GM12878 (cell line): Measurements from ENCODE around the gene NPR1. TPM values are rescaled to one million over a fixed set of nuclear protein-coding genes. Genes with fewer than 3 reads are reported as not detected.

ENCODE experiments used
- CBX5 ChIP-seq: sonication (generic); IDR thresholded peaks from 2 replicates; pipeline ENCODE4 v1.6.1; 2016; ENCODE audit warnings: low read depth, moderate library complexity, mild to moderate bottlenecking, inconsistent platforms
- CEBPZ ChIP-seq: fragments of 150-350 bp; IDR thresholded peaks from 2 replicates; pipeline ENCODE4 v1.6.1; 2016; ENCODE audit warnings: low read depth, low read length
- ETV6 ChIP-seq, 2 experiments: fragments of 450-650 bp in 1 of 2; IDR thresholded peaks in 1 of 2; conservative IDR thresholded peaks in 1 of 2; 2 replicates each; pipeline ENCODE4 v1.6.1; 2014; ENCODE audit warnings: antibody characterized with exemption in 1 of 2, borderline replicate concordance in 1 of 2, low read depth in 1 of 2, mild to moderate bottlenecking in 1 of 2, moderate library complexity in 1 of 2
- GABPA ChIP-seq: IDR thresholded peaks from 2 replicates; pipeline ENCODE4 v1.6.1; 2014; ENCODE audit warnings: antibody characterized with exemption, low read depth, mild to moderate bottlenecking, inconsistent platforms
- KAT2A ChIP-seq: conservative IDR thresholded peaks from 2 replicates; pipeline ENCODE4 v1.6.1; 2011; ENCODE audit warnings: low read depth, low read length; ENCODE audit not compliant: control insufficient read depth
- MYB ChIP-seq: fragments of 150-350 bp; IDR thresholded peaks from 2 replicates; pipeline ENCODE4 v1.6.1; 2014; ENCODE audit warnings: mild to moderate bottlenecking, low read depth, low read length, borderline replicate concordance
- MYC ChIP-seq: IDR thresholded peaks from 2 replicates; pipeline ENCODE4 v1.6.1; 2011; ENCODE audit warnings: mild to moderate bottlenecking, low read length, moderate library complexity, inconsistent platforms; ENCODE audit not compliant: insufficient read depth, insufficient replicate concordance, insufficient read length, severe bottlenecking
- NFIC ChIP-seq: IDR thresholded peaks from 2 replicates; pipeline ENCODE4 v1.6.1; 2012; ENCODE audit warnings: low read depth, mild to moderate bottlenecking, inconsistent platforms, low read length, moderate library complexity
- NKRF ChIP-seq: fragments of 450-650 bp; conservative IDR thresholded peaks from 2 replicates; pipeline ENCODE4 v1.6.1; 2017; ENCODE audit warnings: mild to moderate bottlenecking, moderate library complexity
- NR2C1 ChIP-seq: fragments of 450-650 bp; IDR thresholded peaks from 2 replicates; pipeline ENCODE4 v1.6.1; 2017; ENCODE audit warnings: antibody characterized with exemption, mild to moderate bottlenecking, moderate library complexity
- NR2F1 ChIP-seq: fragments of 450-650 bp; conservative IDR thresholded peaks from 2 replicates; pipeline ENCODE4 v1.6.1; 2017; ENCODE audit warnings: mild to moderate bottlenecking
- NRF1 ChIP-seq: conservative IDR thresholded peaks from 2 replicates; pipeline ENCODE4 v1.6.1; 2011; ENCODE audit warnings: mild to moderate bottlenecking, low read depth, low read length, improper control_type of control experiment
- POU2F2 ChIP-seq: IDR thresholded peaks from 3 replicates; pipeline ENCODE4 v1.6.1; 2011; ENCODE audit warnings: low read depth, mild to moderate bottlenecking, low read length, borderline replicate concordance
- REST ChIP-seq: IDR thresholded peaks from 2 replicates; pipeline ENCODE4 v1.6.1; 2012; ENCODE audit warnings: mild to moderate bottlenecking, low read depth, low read length
- SKIL ChIP-seq: fragments of 450-650 bp; IDR thresholded peaks from 2 replicates; pipeline ENCODE4 v1.6.1; 2017; ENCODE audit warnings: mild to moderate bottlenecking, low read depth, inconsistent platforms; ENCODE audit not compliant: poor library complexity, severe bottlenecking
- SP1 ChIP-seq: IDR thresholded peaks from one replicate; pipeline ENCODE4 v1.6.1; 2011; ENCODE audit warnings: low read depth, low read length
- ZNF384 ChIP-seq: IDR thresholded peaks from 2 replicates; pipeline ENCODE4 v1.6.1; 2012; ENCODE audit warnings: low read depth, mild to moderate bottlenecking, low read length, improper control_type of control experiment, borderline replicate concordance
- polyA plus RNA-seq, 11 experiments: library from polyadenylated mRNA; depleted of rRNA in 4 of 11; unstranded in 6 of 11; stranded (reverse) in 5 of 11; fragments of >200 nt; fragmentation: Nextera tagmentation in 4 of 11; fragmentation: Illumina TruSeq in 1 of 11; extraction: Ambion mirVana in 4 of 11; extraction: Trizol in 1 of 11; gene quantifications; 1 replicate in 1 of 11; 2 replicates in 10 of 11; pipeline versions ENCODE4 v1.2.1 to v1.2.3, GENCODE V29; 2011 to 2016; ENCODE audit warnings: inconsistent platforms in 2 of 11, missing spikeins in 2 of 11, low read depth in 1 of 11
- total RNA-seq, 4 experiments: library from RNA; depleted of rRNA in 3 of 4; stranded (reverse); fragments of >200 nt in 3 of 4; fragmentation: Illumina TruSeq in 1 of 4; extraction: Trizol in 1 of 4; gene quantifications; 2 replicates each; pipeline versions ENCODE4 v1.2.1 to v1.2.3, GENCODE V29; 2013 to 2021

Gene NPR1
- total and polyA plus RNA-seq, 10 of the 15 experiments (the other 5 are each of a cell fraction or from before 2014, with no cell fraction given), result 0.09 to 2.1 (median 0.28) TPM; not detected in 1

- TF ChIP-seq MYB, result no peak
- no peak for TF ChIP-seq REST
- TF ChIP-seq NRF1, result no peak
- no peak for TF ChIP-seq KAT2A
- peak; percentile 45; the same call in 2 of the 3 replicates for TF ChIP-seq POU2F2
- TF ChIP-seq MYC, result no peak
- TF ChIP-seq SKIL, result no peak
- no peak for TF ChIP-seq ETV6 (conservative IDR thresholded peaks at IDR 0.05 in 1 of 2, IDR thresholded peaks at IDR 0.05 in 1 of 2; ENCODE audit: borderline replicate concordance in 1 of 2, low read depth in 1 of 2)
- no peak for TF ChIP-seq CEBPZ
- no peak for TF ChIP-seq NFIC
- peak; percentile 71; the same call in 1 of the 2 replicates for TF ChIP-seq NKRF
- peak; percentile 68 for TF ChIP-seq SP1
- TF ChIP-seq ZNF384, result 0 out of 2 replicates have a peak, but pooled peaks have one; percentile 3
- TF ChIP-seq NR2C1, result peak; percentile 77
- TF ChIP-seq NR2F1, result 0 out of 2 replicates have a peak, but pooled peaks have one; percentile 31
- TF ChIP-seq CBX5, result no peak
- peak; percentile 78 for TF ChIP-seq GABPA
These were observed 19.9 kb upstream of the NPR1 start, which contains the start of gene SNAPIN (continued) for GRCh38 chr1:153658400-153659174.
